Islet precursor cell (in vitro differentiated cells): ENCODE results near the gene METTL5.
"Not testable (repeated sequence)": the region's sequence is repeated elsewhere in the genome, so short reads cannot be mapped to it uniquely, and the experiment has no call there.

Source experiments
- DNase-seq: peaks from one replicate; pipeline ENCODE4 v3.0.0-alpha.2; 2018

Gene METTL5

GRCh38 chr2:169828141-169828811 lies 3.6 kb upstream of the METTL5 start:
- DNase-seq = peak; percentile 83

- peak; percentile 96 for DNase-seq
These were observed 2.8 kb upstream of the METTL5 start, which contains the start of gene UBR3 for GRCh38 chr2:169827272-169828140. Gene UBR3, plus strand, starts transcription at chr2:169827454. Its CDS starts 54 bp downstream, at chr2:169827508.

DNA sequence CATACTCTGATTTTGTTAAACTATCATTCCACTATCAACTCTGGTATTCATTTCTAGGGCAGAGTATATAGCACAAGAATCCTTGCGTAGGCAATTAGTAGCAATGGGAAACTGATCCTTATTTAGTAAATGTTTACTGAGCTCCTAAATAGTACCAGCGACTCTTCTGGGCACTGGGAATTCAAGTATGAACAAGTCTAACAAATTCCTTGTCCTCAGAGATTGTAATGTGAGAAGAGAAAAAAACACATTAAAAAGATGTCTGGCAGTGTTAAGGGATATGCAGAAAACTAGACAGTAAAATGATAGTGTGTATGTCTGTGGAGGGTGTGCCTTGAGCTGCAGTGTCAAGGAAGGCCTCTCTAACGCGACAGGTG lies 721 bp downstream of the METTL5 start:
- no peak for DNase-seq

GRCh38 chr2:169822785-169823392 lies 1.8 kb downstream of the METTL5 start:
- DNase-seq = no peak

GRCh38 chr2:169822036-169822435 lies 2.7 kb downstream of the METTL5 start:
- no peak for DNase-seq

DNA sequence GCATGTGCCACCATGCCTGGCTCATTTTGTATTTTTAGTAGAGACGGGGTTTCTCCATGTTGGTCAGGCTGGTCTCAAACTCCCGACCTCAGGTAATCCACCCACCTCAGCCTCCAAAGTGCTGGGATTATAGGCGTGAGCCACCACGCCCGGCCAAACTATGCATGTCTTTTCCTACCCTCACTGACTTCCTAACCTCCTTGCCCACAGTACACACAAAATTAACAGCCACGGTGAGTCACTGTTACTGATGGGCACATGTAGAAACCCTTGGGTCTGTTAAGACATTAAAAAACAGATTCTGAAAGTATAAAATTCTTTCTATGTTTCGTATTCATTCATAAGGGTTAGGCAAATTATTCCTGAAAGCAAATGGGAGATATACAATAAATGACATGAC lies 4.6 kb downstream of the METTL5 start:
- not testable (repeated sequence) for DNase-seq

- DNase-seq = no peak
These were observed 5.6 kb downstream of the METTL5 start for GRCh38 chr2:169819106-169819505.

- no peak for DNase-seq
These were observed 6.5 kb downstream of the METTL5 start for GRCh38 chr2:169818241-169818640.

DNA sequence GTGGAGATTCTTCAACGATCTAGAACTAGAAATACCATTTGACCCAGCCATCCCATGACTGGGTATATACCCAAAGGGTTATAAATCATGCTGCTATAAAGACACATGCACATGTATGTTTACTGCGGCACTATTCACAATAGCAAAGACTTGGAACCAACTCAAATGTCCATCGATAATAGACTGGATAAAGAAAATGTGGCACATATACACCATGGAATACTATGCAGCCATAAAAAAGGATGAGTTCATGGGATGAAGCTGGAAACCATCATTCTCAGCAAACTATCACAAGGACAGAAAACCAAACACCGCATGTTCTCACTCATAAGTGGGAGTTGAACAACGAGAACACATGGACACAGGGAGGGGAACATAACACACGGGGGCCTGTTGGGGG lies 7.3 kb downstream of the METTL5 start:
- DNase-seq = not testable (repeated sequence)

GRCh38 chr2:169816961-169817360 lies 7.7 kb downstream of the METTL5 start:
- DNase-seq = not testable (repeated sequence)

DNA sequence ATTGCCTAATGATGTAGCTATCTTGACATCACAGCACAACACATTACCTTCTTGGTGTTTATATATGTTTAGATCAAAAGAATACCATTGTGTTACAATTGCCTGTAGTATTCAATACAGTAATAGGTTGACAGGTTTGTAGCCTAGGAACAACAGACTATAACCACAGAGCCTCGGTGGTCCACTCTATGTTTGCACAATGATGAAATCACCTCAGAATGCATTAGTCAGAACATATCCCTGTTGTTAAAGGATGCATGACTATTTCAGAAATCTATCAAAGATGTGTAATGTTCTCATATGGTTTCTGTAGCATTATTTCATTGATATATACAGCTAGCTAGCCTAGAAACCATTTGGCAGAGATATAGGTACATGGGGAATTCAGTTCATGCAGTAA lies 8.9 kb downstream of the METTL5 start:
- DNase-seq = no peak

DNA sequence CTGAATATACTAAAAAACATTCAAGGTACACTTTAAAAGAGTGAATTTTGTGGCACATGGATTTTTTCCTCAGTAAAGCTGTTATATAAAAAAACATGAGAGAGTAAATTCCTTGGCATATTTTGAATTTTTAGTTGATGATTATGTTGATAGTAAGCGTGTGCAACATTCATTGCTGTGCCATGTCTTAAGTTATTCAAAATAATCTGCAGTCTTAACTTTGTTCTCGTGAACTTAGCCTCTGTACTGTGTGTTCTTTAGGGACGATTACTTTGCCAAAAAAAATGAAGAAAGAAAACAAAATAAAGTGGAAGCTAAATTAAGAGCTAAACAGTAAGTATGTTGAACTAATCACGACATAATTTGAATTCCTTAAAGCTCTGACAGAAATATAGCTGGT lies 16.5 kb downstream of the METTL5 start:
- DNase-seq = no peak

- DNase-seq = no peak
These were observed 18.1 kb downstream of the METTL5 start for GRCh38 chr2:169806586-169806985.

DNA sequence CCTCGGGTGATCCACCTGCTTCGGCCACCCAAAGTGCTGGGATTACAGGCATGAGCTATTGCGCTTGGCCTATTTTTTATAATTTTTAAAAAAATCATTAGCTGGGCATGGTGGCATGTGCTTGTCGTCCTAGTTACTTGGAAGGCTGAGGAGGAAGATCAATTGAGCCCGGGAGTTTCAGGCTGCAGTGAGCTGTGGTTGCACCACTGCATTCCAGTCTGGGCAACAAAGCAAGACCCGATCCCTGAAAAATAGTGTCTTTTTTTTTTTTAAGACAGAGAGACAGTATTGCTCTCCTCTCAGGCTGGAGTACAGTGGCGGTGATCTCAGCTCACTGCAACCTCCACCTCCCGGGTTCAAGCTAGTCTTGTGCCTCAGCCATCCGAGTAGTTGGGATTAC lies 21.2 kb downstream of the METTL5 start:
- peak; percentile 65 for DNase-seq

GRCh38 chr2:169798718-169799592 lies 25.8 kb downstream of the METTL5 start, which contains the start of gene SSB:
Gene SSB, plus strand, starts transcription at chr2:169798871. Its CDS starts 2,090 bp downstream, at chr2:169800961.
- DNase-seq = peak; percentile 96

DNA sequence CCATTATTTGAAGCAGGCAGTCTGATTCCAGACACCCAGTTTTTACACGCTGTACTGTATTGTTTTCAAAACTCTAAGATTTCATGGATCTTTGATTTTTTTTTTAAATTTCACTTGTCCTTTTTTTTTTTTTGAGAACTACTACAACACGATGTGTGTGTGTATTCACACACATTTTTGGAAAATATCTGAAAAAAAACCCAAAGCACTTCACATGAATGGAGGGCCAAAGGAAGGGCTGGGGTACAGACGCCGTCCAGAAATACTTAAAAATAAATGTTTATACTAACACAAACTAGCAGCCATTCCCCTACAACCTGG lies 26.3 kb downstream of the METTL5 start:
- DNase-seq = no peak

- DNase-seq = no peak
These were observed 27.1 kb downstream of the METTL5 start for GRCh38 chr2:169797601-169798000.

GRCh38 chr2:169796441-169796840 lies 28.3 kb downstream of the METTL5 start:
- no peak for DNase-seq

- no peak for DNase-seq
These were observed 29.5 kb downstream of the METTL5 start for GRCh38 chr2:169795181-169795580.

- no peak for DNase-seq
These were observed 34.1 kb downstream of the METTL5 start for GRCh38 chr2:169790581-169790980.

DNA sequence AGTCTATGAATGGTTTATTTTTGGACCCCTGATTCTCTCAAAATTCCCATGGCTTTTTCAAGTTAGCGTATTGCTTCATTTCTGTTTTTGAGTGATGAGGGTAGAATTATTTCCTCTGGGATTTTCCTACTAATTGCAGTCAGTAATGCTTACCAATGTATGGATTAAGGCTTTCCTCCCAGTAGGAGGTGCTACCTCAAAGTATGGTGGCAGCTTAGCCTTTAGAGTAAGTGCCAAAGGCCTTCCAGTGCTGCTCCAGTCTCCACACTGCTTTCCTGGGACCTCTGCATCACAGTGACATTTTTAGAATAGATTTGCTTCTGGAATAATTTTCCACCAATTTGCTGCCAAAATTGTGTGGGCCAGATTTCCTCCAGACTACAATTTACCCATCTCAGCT lies 42.2 kb downstream of the METTL5 start:
- DNase-seq = no peak

- DNase-seq = no peak
These were observed 43.3 kb downstream of the METTL5 start for GRCh38 chr2:169781249-169782013.
